Activated T-cell treated with anti-CD3 and anti-CD28 coated beads, Interleukin-2, amount 50 U/mL, for 24 hours (primary cell): ENCODE results near the gene CARD11.
"Not testable (repeated sequence)": the region's sequence is repeated elsewhere in the genome, so short reads cannot be mapped to it uniquely, and the experiment has no call there.

Experiments
- DNase-seq: peaks from one replicate; pipeline ENCODE4 v3.0.0-alpha.2; 2020
- H3K27ac Mint-ChIP-seq: 2 replicates; pipeline ENCODE4 v1.8.0; 2020; ENCODE audit warnings: mild to moderate bottlenecking, mixed read lengths
- H3K27me3 Mint-ChIP-seq: 2 replicates; pipeline ENCODE4 v1.8.0; 2020; ENCODE audit warnings: mixed read lengths
- H3K36me3 Mint-ChIP-seq: 2 replicates; pipeline ENCODE4 v1.8.0; 2020; ENCODE audit warnings: low read depth, mixed read lengths
- H3K4me1 Mint-ChIP-seq: 2 replicates; pipeline ENCODE4 v1.8.0; 2020; ENCODE audit warnings: low read depth, mixed read lengths
- H3K4me3 Mint-ChIP-seq: 2 replicates; pipeline ENCODE4 v1.8.0; 2020; ENCODE audit warnings: mild to moderate bottlenecking, moderate library complexity, mixed read lengths
- H3K9me3 Mint-ChIP-seq: 2 replicates; pipeline ENCODE4 v1.8.0; 2020; ENCODE audit warnings: mixed read lengths

Gene CARD11

DNA sequence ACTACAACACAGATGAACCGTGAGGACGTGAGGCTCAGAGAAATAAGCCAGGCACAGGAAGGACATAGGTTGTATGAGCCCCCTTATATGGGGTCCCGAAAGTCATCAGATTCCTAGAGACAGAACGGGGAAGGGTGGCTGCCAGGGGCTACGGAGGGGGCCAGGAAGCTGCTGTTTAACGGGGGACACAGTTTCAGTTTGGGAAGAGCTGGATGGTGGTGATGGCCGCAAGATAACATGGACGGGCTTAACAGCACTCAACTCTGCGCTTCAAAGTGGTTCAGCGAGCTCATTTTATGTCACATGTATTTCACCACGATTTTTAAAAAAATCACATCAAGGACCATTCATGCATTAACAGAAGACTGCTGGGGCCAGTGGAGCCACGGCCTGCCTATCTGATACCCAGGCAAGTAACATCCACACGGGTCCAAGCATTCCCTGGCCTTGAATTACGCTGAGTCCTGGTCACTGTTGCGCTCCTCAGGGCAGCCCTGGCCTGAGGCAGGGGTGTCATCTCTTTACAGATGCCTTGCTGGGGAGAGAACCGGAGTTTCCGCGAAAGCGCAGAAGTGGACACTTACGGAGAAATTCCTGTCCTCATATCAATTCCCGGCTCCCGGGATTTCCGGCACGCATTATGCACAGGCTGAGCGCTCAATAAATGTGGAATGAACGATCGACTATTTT lies 1.5 kb downstream of the CARD11 start:
- Mint-ChIP-seq H3K36me3 (peaks cover 52% of the 10 kb centered on the region), H3K4me3 (peak overlapping the region; percentile 97), H3K4me1 (peaks cover 62% of the 10 kb centered on the region), H3K9me3 (no peaks in the 10 kb centered on the region), H3K27ac (peak overlapping the region; percentile 97), H3K27me3 (no peaks in the 10 kb centered on the region)
- DNase-seq: peak; percentile 30

DNA sequence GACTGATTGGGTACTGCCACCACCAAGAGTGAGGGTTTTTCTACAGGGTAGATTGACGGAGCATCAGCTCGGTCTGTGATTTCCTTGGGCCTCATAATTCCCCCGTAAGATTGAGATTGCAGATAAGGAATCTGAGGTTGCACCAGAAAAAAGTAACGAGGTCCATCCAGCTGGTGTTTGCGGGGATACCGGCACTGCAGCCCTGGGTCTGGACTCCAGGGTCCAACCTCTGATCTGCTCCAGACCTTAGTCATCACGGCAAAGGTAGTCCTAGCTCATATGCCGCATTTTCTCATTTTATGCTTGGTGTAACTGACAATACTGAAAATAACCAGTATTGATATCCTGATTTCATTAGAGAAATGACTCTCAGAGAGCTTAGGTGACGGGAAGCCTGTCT lies 3.9 kb downstream of the CARD11 start:
- Mint-ChIP-seq H3K27ac (peak overlapping the region; percentile 89), H3K4me3 (peak overlapping the region; percentile 25), H3K36me3 (peaks cover 67% of the 10 kb centered on the region), H3K27me3 (no peaks in the 10 kb centered on the region), H3K4me1 (peaks cover 70% of the 10 kb centered on the region), H3K9me3 (no peaks in the 10 kb centered on the region)
- DNase-seq: peak; percentile 27

DNA sequence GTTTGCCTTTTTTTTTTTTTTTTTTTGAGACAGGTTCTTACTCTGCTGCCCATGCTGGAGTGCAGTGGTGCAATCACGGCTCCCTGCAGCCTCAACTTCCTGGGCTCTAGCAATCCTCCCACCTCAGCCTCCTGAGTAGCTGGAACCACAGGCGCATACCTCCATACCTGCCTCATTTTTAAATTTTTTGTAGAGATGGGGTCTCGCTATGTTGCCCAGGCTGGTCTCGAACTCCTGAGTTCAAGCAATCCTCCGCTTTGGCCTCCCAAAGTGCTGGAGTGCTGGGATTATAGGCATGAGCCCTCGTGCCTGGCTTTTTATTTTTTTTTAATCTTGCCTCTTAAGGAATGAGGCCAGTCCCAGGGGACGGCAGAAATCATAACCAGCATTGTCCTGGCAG lies 5.7 kb downstream of the CARD11 start:
- not testable (repeated sequence) for H3K9me3 Mint-ChIP-seq, H3K4me3 Mint-ChIP-seq, H3K27me3 Mint-ChIP-seq
- Mint-ChIP-seq H3K36me3 (peaks cover 75% of the 10 kb centered on the region), H3K27ac (peak overlapping the region; percentile 77), H3K4me1 (peaks cover 67% of the 10 kb centered on the region)
- peak; percentile 12 for DNase-seq

DNA sequence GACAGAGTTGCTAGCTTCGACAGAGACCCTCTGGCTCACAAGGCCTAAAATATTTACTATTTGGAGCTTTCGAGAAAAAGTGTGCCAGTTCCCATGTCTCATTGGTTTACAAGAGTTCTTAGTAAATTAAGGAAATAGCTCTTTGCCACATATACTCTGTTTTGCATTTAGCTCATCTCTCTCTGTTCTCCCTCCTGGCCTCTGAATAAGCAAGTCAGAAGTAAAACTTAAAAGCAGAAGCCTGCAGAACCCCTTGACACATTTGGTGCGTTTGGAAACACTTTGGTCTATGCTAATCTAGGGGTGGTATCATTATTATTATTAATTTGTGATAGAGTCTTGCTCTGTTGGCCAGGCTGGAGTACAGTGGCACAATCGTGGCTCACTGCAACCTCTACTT lies 6.4 kb downstream of the CARD11 start:
- Mint-ChIP-seq H3K9me3 (no peaks in the 10 kb centered on the region), H3K27me3 (no peaks in the 10 kb centered on the region), H3K4me3 (no peak overlapping the region), H3K4me1 (peaks cover 69% of the 10 kb centered on the region), H3K27ac (peak overlapping the region; percentile 66), H3K36me3 (peaks cover 75% of the 10 kb centered on the region)
- DNase-seq: no peak

DNA sequence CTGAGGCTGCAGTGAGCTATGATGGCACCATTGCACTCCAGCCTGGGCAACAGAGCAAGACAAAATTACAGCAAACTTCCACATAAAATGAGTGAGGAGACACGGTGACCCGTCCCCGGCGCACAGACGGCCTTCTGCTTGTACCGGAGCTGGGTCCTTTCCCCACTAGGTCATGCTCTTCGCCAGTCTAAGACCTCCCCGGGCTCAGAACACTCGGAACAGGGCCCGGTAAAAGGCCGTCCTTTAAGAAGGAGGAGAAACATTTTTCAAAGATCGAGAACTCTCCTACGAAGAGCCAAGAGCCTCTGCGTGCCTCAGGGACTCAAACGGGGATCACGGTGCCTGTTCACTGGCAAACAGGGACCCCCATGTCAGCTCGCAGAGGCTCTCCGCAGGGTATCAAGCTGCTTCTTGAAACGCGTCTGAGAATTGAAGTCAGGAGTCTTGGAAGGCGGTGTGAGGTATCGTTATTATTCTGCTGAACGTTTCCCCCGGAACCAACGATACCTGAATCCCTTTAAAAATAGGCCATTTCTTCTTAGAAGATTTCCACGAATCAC lies 9.0 kb downstream of the CARD11 start:
- Mint-ChIP-seq H3K27me3 (no peaks in the 10 kb centered on the region), H3K4me1 (peaks cover 64% of the 10 kb centered on the region), H3K36me3 (peaks cover 75% of the 10 kb centered on the region), H3K4me3 (no peak overlapping the region), H3K9me3 (no peaks in the 10 kb centered on the region), H3K27ac (peak overlapping the region; percentile 53)
- peak; percentile 23 for DNase-seq

DNA sequence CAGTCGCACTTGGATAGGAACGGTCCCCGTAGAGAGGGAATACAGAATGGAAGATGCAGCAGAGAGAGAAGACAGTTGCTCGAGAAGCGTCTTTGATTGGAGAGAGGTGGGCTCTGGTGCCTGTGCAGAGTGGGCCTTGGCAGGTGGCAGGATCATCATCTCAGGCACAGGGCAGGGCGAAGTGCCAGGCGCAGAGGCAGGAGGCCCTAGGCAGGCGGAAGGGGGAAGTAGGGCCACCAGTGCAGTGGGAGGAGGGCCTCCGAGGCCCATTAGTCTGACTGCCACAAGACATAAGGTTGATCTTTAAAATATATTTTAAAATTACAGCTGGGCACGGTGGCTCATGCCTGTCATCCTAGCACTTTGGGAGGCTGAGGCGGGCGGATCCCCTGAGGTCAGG lies 10.1 kb downstream of the CARD11 start:
- no peaks in the 10 kb centered on the region for H3K9me3 Mint-ChIP-seq
- H3K27ac Mint-ChIP-seq: peak overlapping the region; percentile 73
- peaks cover 65% of the 10 kb centered on the region for H3K4me1 Mint-ChIP-seq
- no peak overlapping the region for H3K4me3 Mint-ChIP-seq
- DNase-seq: peak; percentile 20
- peaks cover 78% of the 10 kb centered on the region for H3K36me3 Mint-ChIP-seq
- H3K27me3 Mint-ChIP-seq: no peaks in the 10 kb centered on the region

DNA sequence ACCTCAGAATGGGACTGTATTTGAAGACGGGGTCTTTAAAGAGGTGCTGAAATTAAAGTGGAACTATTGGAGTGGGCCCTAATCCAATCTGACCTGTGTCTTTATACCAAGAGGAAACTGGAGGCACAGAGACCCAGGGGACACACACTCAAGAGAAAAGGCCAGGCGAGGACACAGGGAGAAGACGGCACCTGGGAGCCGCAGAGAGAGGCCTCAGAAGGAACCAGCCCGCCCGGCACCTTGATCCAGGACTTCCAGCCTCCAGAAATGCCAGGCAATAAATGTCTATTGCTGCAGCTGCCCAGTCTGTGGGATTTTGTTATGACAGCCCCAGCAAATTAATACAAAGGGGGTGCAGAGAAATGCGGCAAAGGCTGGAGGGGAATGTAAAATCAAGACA lies 10.5 kb downstream of the CARD11 start:
- no peaks in the 10 kb centered on the region for H3K9me3 Mint-ChIP-seq
- peak overlapping the region; percentile 73 for H3K27ac Mint-ChIP-seq
- peak; percentile 17 for DNase-seq
- peaks cover 65% of the 10 kb centered on the region for H3K4me1 Mint-ChIP-seq
- no peaks in the 10 kb centered on the region for H3K27me3 Mint-ChIP-seq
- H3K36me3 Mint-ChIP-seq: peaks cover 78% of the 10 kb centered on the region
- H3K4me3 Mint-ChIP-seq: no peak overlapping the region

DNA sequence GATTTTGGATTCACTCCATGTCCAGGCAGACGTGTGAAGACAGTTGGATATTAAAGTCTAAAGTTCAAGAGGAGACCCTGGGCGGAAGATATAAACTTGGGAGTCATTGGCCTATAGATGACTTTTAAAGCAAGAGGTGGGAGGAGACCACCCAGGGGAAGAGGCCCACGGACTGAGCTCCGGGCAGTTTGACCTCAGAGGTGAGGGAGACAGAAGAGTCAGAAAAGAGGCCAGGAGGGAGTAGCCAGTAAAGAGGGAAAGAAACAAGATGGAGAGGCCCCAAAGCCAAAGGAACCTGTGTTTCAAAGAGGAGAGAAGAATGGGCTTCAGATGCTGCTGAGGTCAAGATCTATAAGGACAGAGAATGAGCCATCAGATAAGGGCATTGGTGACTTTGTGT lies 11.4 kb downstream of the CARD11 start:
- H3K27ac Mint-ChIP-seq: peak overlapping the region; percentile 73

DNA sequence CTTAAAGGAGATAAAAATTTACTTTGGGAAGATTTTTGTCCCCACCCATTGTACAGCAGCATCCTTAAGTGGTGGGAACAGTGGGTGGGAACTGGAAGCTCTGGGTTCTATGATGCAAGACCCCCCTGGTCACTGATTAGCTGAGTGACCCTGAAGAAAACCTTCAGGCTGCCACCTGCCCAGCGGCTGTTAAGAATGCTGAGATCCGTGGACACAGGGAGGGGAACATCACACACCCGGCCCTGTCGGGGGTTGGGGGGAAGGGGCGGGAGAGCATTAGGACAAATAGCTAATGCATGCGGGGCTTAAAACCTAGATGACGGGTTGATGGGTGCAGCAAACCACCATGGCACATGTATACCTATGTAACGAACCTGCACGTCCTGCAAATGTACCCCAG lies 14.5 kb downstream of the CARD11 start:
- Mint-ChIP-seq H3K36me3 (peaks cover 85% of the 10 kb centered on the region), H3K27ac (peak overlapping the region; percentile 97), H3K9me3 (peaks cover 10% of the 10 kb centered on the region), H3K27me3 (no peaks in the 10 kb centered on the region), H3K4me1 (peaks cover 68% of the 10 kb centered on the region), H3K4me3 (no peak overlapping the region)
- DNase-seq: peak; percentile 23

More for the DNA sequence above, 11.4 kb downstream of the CARD11 start:
- Mint-ChIP-seq H3K4me3 (no peak overlapping the region), H3K4me1 (peaks cover 67% of the 10 kb centered on the region), H3K9me3 (no peaks in the 10 kb centered on the region), H3K36me3 (peaks cover 79% of the 10 kb centered on the region), H3K27me3 (no peaks in the 10 kb centered on the region)
- DNase-seq: peak; percentile 18

DNA sequence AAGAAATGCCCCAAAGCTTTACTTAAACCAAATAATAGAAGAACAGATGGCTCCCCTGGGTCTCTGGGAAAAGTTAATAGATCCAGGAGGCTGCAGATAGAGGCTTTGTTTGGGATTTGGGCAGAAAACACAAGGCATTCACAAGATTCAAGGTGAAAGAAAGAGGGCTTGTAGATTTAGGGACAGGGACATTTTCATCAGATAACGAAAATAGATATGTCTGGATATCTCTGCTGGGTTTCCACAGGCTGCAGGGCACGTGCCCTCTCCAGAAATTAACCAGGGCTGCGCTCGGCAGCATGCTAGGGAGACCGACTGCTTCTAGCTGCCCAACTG lies 14.9 kb downstream of the CARD11 start:
- Mint-ChIP-seq H3K36me3 (peaks cover 89% of the 10 kb centered on the region), H3K4me3 (peak overlapping the region; percentile 70), H3K27ac (peak overlapping the region; percentile 97), H3K9me3 (peaks cover 10% of the 10 kb centered on the region), H3K4me1 (peaks cover 72% of the 10 kb centered on the region), H3K27me3 (no peaks in the 10 kb centered on the region)
- peak; percentile 27 for DNase-seq

DNA sequence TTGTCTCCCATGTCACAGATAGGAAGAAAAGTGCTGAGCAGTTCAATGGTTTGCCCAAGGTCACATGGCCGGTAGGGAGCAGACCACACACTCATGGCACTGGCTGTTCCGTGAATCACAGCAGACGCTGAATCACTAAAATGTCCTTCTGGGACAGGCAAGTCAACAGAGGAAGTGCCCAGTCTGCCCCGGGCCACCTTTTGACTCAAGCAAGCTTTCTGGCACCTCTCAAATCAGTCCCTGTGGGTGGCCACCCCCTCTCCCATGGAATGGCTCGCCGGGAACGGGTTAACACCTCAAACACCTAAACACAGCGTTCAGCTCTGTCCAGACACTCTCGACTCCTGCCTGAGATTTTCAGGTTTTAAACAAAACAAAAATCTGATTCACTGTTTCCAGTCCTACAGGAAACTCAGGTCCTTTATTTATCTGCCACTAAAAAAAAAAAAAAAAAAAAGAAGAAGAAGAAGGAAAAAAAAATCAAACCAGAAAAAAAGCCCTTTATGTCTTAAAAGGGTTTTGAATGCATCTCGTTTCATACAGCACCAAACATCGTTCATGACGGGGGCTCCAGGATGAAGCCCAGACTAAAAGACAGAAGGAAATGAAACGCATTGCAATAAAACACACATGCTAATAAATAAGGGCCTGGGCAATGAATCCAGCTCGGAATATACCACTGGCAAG lies 15.5 kb downstream of the CARD11 start:
- DNase-seq: peak; percentile 75
- Mint-ChIP-seq H3K36me3 (peaks cover 85% of the 10 kb centered on the region), H3K9me3 (peaks cover 10% of the 10 kb centered on the region), H3K4me3 (peak overlapping the region; percentile 70), H3K27ac (peak overlapping the region; percentile 97), H3K27me3 (no peaks in the 10 kb centered on the region), H3K4me1 (peaks cover 69% of the 10 kb centered on the region)

DNA sequence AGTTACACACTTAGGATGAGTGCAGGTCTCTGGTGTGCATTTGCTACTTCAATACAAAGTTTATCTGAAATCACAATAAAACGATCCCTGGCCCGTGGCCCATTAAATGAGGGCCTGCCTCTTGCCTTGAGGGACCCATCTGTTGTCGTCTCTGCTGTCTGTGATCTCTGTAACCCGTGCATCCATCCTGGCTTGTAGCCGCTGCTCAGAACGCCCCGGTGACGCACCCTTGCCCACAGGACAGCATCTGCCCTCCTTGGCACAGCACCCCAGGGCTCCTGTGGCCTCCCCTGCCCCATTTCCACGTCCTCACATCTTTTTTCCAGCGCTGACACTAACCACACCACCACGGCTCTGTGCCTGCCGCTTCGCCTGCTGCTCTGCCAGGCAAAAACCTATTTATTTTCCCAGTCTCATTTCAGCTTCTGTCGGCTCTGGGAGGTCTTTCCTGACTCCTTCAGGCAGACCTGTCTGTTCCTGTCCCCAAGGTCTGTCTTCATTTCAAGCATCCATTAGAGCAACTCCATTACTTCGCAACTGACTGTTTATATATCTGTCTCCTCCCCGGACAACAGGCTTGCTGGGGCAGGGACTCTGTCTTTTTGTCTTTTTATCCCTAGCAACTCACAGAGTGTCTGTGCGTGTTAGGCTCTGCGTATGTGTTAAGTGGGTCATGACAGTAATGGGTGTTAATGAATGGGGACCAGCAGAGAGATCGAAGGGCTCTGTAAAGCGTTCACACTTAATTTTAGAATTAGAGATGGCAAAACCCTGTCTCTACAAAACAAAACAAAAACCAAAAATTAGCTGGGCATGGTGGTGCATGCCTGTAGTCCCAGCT lies 16.4 kb downstream of the CARD11 start:
- no peaks in the 10 kb centered on the region for H3K27me3 Mint-ChIP-seq
- H3K4me1 Mint-ChIP-seq: peaks cover 59% of the 10 kb centered on the region
- H3K27ac Mint-ChIP-seq: peak overlapping the region; percentile 97
- peak overlapping the region; percentile 70 for H3K4me3 Mint-ChIP-seq
- DNase-seq: peak; percentile 23
- peaks cover 84% of the 10 kb centered on the region for H3K36me3 Mint-ChIP-seq
- H3K9me3 Mint-ChIP-seq: peaks cover 14% of the 10 kb centered on the region

DNA sequence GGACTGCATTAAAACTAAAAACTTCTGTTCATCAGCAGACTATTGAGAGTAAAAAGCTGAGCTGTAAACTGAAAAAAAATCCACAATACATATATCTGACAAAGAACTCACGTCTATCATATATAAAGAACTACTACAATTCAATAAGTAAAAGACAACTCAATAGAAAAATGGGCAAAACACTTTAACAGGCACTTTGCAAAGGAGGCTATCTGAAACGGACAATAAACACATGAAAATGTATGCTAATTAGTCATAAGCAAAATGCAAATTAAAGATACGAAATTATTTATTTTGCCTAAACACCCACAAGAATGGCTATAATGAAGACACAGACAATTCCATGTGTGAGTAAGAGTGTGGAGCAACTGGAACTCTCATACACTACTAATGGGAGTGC lies 18.1 kb downstream of the CARD11 start:
- Mint-ChIP-seq H3K36me3 (peaks cover 86% of the 10 kb centered on the region), H3K4me1 (peaks cover 63% of the 10 kb centered on the region), H3K27ac (no peak overlapping the region), H3K4me3 (no peak overlapping the region), H3K9me3 (peaks cover 31% of the 10 kb centered on the region), H3K27me3 (no peaks in the 10 kb centered on the region)
- DNase-seq: no peak

DNA sequence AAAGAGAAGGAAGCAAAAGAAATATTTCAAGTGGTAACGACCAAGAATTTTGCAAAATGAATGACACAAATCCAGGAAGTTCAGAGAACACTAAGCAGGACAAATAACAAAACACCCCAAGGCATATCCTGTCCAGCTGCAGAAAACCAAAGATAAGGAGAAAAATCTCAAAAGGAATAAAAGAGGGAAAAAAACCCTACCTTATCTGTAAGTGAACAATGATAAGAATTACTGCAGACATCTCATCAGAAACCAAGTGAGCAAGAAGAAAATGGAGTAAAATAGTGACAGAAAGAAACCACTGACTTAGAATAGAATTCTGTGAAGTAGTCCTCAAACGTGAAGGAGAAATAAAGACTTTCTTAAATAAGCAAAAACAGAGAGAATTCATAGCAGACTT lies 21.8 kb downstream of the CARD11 start:
- H3K27me3 Mint-ChIP-seq: no peaks in the 10 kb centered on the region

More for the DNA sequence above, 21.8 kb downstream of the CARD11 start:
- no peak for DNase-seq
- Mint-ChIP-seq H3K4me3 (no peak overlapping the region), H3K36me3 (peaks cover 86% of the 10 kb centered on the region), H3K27ac (no peak overlapping the region), H3K9me3 (peaks cover 35% of the 10 kb centered on the region), H3K4me1 (peaks cover 47% of the 10 kb centered on the region)
